ENCODE data around the gene VIT. TPM values are rescaled to one million over a fixed set of nuclear protein-coding genes. Genes with fewer than 3 reads are reported as not detected.

Gene VIT
- total RNA-seq, 1 experiment from 2014 or later = not detected

GRCh38 chr2:36732673-36733036 is 36.1 kb downstream of the VIT start:
- H3K9me3 ChIP-seq (ENCODE audit: low read length) = no peaks in the 10 kb centered on the region
- H3K9me2 ChIP-seq (replicated peaks; ENCODE audit: low read length) = no peaks in the 10 kb centered on the region
- no peaks in the 10 kb centered on the region for H3F3A ChIP-seq (ENCODE audit: low read length, unreplicated experiment)
- H3K79me2 ChIP-seq (ENCODE audit: low read length) = no peaks in the 10 kb centered on the region
- H3K4me2 ChIP-seq (ENCODE audit: low read length) = no peak overlapping the region
- no peaks in the 10 kb centered on the region for H3K4me1 ChIP-seq (ENCODE audit: insufficient read depth, low read length)
- TF ChIP-seq EZH2 (IDR thresholded peaks at IDR 0.05; ENCODE audit: low read length, unreplicated experiment) = no peak
- TF ChIP-seq EZH2phosphoT487 (IDR thresholded peaks at IDR 0.05; ENCODE audit: borderline replicate concordance, low read length) = no peak
- no peak for TF ChIP-seq CTCF (conservative IDR thresholded peaks at IDR 0.05; ENCODE audit: low read depth, low read length)
- ATAC-seq (no peak), DNase-seq (no peak)
- H4K20me1 ChIP-seq (ENCODE audit: low read length) = no peaks in the 10 kb centered on the region
- no TSS peak for BruUV-seq (replicated peaks)
- no peak overlapping the region for H2AFZ ChIP-seq (ENCODE audit: low read length)
- no peak overlapping the region for H3K9ac ChIP-seq (ENCODE audit: low read length)
- ChIA-PET POLR2A (ENCODE audit: unreplicated experiment) (no interaction called here), CTCF (no interaction called here)
- no peak overlapping the region for H3K4me3 ChIP-seq (ENCODE audit: low read length)
- H3K27ac ChIP-seq (ENCODE audit: low read length) = no peak overlapping the region
- intact Hi-C loops (cut with micrococcal nuclease) = no loop called here
- H3K36me3 ChIP-seq (ENCODE audit: low read depth, low read length) = no peaks in the 10 kb centered on the region
- 0 out of 2 replicates have a peak, but pooled peaks cover 13% of the 10 kb centered on the region for H3K27me3 ChIP-seq (ENCODE audit: low read length)

- H3F3A ChIP-seq (ENCODE audit: low read length, unreplicated experiment) = no peaks in the 10 kb centered on the region
- H3K27me3 ChIP-seq (ENCODE audit: low read length) = peaks cover 18% of the 10 kb centered on the region; the same call in 1 of the 2 replicates
- no peaks in the 10 kb centered on the region for H3K79me2 ChIP-seq (ENCODE audit: low read length)
- DNase-seq (no peak), ATAC-seq (no peak)
- CTCF ChIA-PET = no interaction called here
- no peak overlapping the region for H3K4me2 ChIP-seq (ENCODE audit: low read length)
- H3K9me2 ChIP-seq (replicated peaks; ENCODE audit: low read length) = no peaks in the 10 kb centered on the region
- H4K20me1 ChIP-seq (ENCODE audit: low read length) = no peaks in the 10 kb centered on the region
- POLR2A ChIA-PET (ENCODE audit: unreplicated experiment) = no interaction called here
- no peak overlapping the region for H2AFZ ChIP-seq (ENCODE audit: low read length)
- H3K9ac ChIP-seq (ENCODE audit: low read length) = no peak overlapping the region
- no peak for TF ChIP-seq EZH2 (IDR thresholded peaks at IDR 0.05; ENCODE audit: low read length, unreplicated experiment)
- no peak for TF ChIP-seq EZH2phosphoT487 (IDR thresholded peaks at IDR 0.05; ENCODE audit: borderline replicate concordance, low read length)
- no peak for TF ChIP-seq CTCF (conservative IDR thresholded peaks at IDR 0.05; ENCODE audit: low read depth, low read length)
- no TSS peak for BruUV-seq (replicated peaks)
- no peaks in the 10 kb centered on the region for H3K36me3 ChIP-seq (ENCODE audit: low read depth, low read length)
- no peak overlapping the region for H3K27ac ChIP-seq (ENCODE audit: low read length)
- H3K4me3 ChIP-seq (ENCODE audit: low read length) = no peak overlapping the region
- intact Hi-C loops (cut with micrococcal nuclease) = no loop called here
- no peaks in the 10 kb centered on the region for H3K9me3 ChIP-seq (ENCODE audit: low read length)
- H3K4me1 ChIP-seq (ENCODE audit: insufficient read depth, low read length) = no peaks in the 10 kb centered on the region
Observed at GRCh38 chr2:36733215-36733614, 36.7 kb downstream of the VIT start.

GRCh38 chr2:36734304-36734703 is 37.8 kb downstream of the VIT start:
- Histone ChIP-seq H3K9ac (ENCODE audit: low read length) (no peak overlapping the region), H3K4me1 (ENCODE audit: insufficient read depth, low read length) (no peaks in the 10 kb centered on the region), H3K9me3 (ENCODE audit: low read length) (no peaks in the 10 kb centered on the region), H3F3A (ENCODE audit: low read length, unreplicated experiment) (no peaks in the 10 kb centered on the region), H2AFZ (ENCODE audit: low read length) (no peak overlapping the region), H3K4me3 (ENCODE audit: low read length) (no peak overlapping the region), H3K79me2 (ENCODE audit: low read length) (no peaks in the 10 kb centered on the region), H3K9me2 (replicated peaks; ENCODE audit: low read length) (no peaks in the 10 kb centered on the region), H4K20me1 (ENCODE audit: low read length) (no peaks in the 10 kb centered on the region), H3K36me3 (ENCODE audit: low read depth, low read length) (no peaks in the 10 kb centered on the region), H3K27me3 (ENCODE audit: low read length) (peaks cover 20% of the 10 kb centered on the region; the same call in 1 of the 2 replicates), H3K4me2 (ENCODE audit: low read length) (no peak overlapping the region), H3K27ac (ENCODE audit: low read length) (no peak overlapping the region)
- CTCF ChIA-PET = no interaction called here
- DNase-seq = no peak
- POLR2A ChIA-PET (ENCODE audit: unreplicated experiment) = no interaction called here
- intact Hi-C loops (cut with micrococcal nuclease) = no loop called here
- no peak for TF ChIP-seq EZH2 (IDR thresholded peaks at IDR 0.05; ENCODE audit: low read length, unreplicated experiment)
- no peak for TF ChIP-seq EZH2phosphoT487 (IDR thresholded peaks at IDR 0.05; ENCODE audit: borderline replicate concordance, low read length)
- no peak for TF ChIP-seq CTCF (conservative IDR thresholded peaks at IDR 0.05; ENCODE audit: low read depth, low read length)
- ATAC-seq = no peak
- BruUV-seq (replicated peaks) = no TSS peak
